22Rv1 (cell line): ENCODE measurements around the gene TCERG1L.

Source experiments
- H3K27ac ChIP-seq: fragments of 450-650 bp; 2 replicates; pipeline ENCODE4 v1.5.1; 2017
- ZFX ChIP-seq: fragments of 450-650 bp; IDR thresholded peaks from 2 replicates; pipeline ENCODE4 v1.6.1; 2017; ENCODE audit warnings: antibody characterized with exemption, borderline replicate concordance
- TF ChIP-seq, protein P1 (sequence below): fragments of 450-650 bp; IDR thresholded peaks from 2 replicates; pipeline ENCODE4 v1.5.1; 2017; ENCODE audit warnings: mild to moderate bottlenecking

Gene TCERG1L

GRCh38 chr10:131247873-131248272 is 63.6 kb downstream of the TCERG1L start:
- TF ChIP-seq, protein P1, sequence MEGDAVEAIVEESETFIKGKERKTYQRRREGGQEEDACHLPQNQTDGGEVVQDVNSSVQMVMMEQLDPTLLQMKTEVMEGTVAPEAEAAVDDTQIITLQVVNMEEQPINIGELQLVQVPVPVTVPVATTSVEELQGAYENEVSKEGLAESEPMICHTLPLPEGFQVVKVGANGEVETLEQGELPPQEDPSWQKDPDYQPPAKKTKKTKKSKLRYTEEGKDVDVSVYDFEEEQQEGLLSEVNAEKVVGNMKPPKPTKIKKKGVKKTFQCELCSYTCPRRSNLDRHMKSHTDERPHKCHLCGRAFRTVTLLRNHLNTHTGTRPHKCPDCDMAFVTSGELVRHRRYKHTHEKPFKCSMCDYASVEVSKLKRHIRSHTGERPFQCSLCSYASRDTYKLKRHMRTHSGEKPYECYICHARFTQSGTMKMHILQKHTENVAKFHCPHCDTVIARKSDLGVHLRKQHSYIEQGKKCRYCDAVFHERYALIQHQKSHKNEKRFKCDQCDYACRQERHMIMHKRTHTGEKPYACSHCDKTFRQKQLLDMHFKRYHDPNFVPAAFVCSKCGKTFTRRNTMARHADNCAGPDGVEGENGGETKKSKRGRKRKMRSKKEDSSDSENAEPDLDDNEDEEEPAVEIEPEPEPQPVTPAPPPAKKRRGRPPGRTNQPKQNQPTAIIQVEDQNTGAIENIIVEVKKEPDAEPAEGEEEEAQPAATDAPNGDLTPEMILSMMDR = no peak
- TF ChIP-seq ZFX = no peak
- H3K27ac ChIP-seq = no peak overlapping the region

DNA sequence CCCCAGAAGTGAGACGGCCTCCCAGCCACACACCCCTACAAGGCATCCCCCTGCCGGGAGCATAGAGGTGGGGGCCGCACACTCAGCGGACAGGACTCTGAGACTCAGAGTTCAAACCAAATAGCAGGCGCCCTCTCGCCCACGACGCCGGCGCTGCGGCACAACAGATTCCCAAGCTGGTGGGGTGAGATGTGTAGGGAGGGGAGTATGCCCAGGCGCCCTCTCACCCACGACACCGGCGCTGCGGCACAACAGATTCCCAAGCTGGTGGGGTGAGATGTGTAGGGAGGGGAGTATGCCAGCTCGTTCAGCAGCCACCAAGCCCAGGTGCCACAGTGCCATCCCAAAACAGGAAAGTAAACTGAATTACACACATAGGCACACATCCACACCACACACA is 64.7 kb downstream of the TCERG1L start:
- H3K27ac ChIP-seq = no peak overlapping the region
- no peak for TF ChIP-seq ZFX
- TF ChIP-seq, protein P1 = no peak

DNA sequence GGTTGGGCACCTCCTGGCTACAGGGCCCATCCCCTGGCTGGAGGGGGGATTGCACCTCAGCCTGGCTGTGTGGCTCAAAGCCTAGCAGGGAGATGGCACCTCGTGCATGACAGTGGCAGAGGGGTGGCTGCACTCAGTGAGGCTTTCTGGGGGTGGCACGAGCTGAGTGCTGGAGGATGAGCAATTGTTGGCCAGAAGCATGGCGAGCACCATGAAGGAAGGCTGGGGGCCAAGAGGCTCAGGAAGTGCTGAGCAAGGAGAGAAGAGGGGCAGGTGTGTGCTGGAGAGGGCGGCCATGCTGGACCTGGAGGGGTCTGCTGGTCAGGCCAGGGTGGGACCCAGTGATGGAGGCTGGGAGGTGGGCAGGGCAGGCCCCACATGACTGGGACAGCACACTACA is 65.4 kb downstream of the TCERG1L start:
- TF ChIP-seq, protein P1 = no peak
- TF ChIP-seq ZFX = no peak

DNA sequence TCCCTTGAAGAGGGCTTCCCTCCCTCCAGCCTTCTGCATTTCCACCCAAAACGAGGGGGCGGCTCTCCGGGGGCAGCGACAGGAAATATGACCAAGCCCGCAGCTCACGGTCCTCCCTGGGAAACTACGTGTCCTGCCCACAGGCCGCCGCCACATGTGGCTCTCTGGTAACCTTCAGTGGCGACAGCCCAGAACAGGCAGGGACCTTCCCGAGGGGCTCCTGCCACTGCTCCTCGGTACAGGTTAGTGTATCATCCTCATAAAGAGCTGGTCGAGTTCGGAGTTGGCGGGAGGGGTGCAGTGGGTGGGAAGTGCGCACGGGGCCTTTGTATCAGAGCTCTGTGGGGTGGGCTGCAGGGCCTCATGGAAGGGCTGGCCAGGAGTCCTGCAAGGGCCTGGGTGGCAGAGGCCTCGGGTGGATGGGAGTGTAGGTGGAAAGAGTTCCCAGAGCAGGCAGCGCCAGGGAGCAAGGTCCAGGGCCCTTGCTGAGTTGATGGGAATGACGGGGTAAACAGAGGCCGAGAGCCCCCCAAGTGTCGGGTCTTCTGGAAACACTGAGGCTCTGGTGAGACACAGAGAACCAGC is 66.0 kb downstream of the TCERG1L start:
- TF ChIP-seq ZFX = no peak
- TF ChIP-seq, protein P1 = no peak
- H3K27ac ChIP-seq = no peak overlapping the region

More for the DNA sequence above, 65.4 kb downstream of the TCERG1L start:
- no peak overlapping the region for H3K27ac ChIP-seq

- H3K27ac ChIP-seq = no peak overlapping the region
- TF ChIP-seq, protein P1 = no peak
- no peak for TF ChIP-seq ZFX
Measured at GRCh38 chr10:131244836-131245235, 66.7 kb downstream of the TCERG1L start.

DNA sequence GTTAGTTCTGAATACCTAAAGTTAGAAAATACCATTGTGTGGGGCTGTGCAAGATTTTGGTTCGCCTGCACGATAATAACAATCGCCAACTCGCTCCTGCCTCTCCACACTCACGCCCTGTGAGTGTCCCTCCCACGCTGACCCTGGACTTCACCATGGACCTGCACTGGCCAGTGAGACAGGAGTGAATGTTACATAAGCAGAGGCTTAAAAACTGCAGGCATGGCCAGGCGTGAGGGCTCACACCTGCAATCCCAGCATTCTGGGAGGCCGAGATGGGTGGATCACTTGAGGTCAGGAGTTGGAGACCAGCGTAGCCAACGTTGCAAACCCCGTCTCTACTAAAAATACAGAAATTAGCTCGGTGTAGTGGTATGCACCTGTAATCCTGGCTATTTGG is 68.4 kb downstream of the TCERG1L start:
- no peak overlapping the region for H3K27ac ChIP-seq
- TF ChIP-seq, protein P1 = no peak
- no peak for TF ChIP-seq ZFX

DNA sequence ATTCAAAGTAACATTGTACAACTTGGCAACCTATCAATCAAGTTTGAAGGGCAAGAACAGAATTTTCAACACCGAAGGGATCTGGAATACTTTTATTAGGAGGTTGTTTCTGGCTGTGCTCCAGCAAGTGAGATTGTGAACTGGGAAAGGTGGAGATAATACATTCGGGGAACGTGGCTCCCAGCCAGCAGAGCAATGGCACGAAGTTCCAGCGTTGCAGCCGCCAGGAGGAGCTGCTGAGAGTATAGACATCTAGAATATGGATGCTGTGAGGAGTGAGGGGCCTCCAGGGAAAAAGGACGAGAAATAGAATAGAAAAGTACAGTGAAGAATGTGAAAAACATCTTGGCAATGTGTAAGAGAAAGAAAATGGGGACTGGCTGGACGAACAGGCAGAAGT is 69.5 kb downstream of the TCERG1L start:
- TF ChIP-seq ZFX = no peak
- TF ChIP-seq, protein P1 = peak; percentile 74
- H3K27ac ChIP-seq = no peak overlapping the region
